Neural cell (in vitro differentiated cells): Measurements from ENCODE around the gene SLC24A3. TPM values are rescaled to one million over a fixed set of nuclear protein-coding genes. Genes with fewer than 3 reads are reported as not detected.

Experiments
- H2AFZ ChIP-seq: fragments of 200-600, 300-800 bp; sonication (generic), shearing (Covaris generic); 2 replicates; pipeline ENCODE4 v1.6.0; 2014; ENCODE audit warnings: low read depth, mild to moderate bottlenecking, antibody characterized with exemption, low read length, moderate library complexity
- H3F3A ChIP-seq: fragments of 200-600 bp; shearing (Covaris generic); 2 replicates; pipeline ENCODE4 v1.6.1; 2016; ENCODE audit warnings: mild to moderate bottlenecking, moderate library complexity, mixed read lengths, antibody characterized with exemption, low read length; ENCODE audit not compliant: insufficient read depth, poor library complexity, severe bottlenecking
- H3K27ac ChIP-seq: fragments of 200-600, 300-800 bp; sonication (generic), shearing (Covaris generic); 2 replicates; pipeline ENCODE4 v1.5.1; 2014; ENCODE audit warnings: mild to moderate bottlenecking, low read length, moderate library complexity
- H3K27me3 ChIP-seq: fragments of 300-800, 200-600 bp; sonication (generic), shearing (Covaris generic); 2 replicates; pipeline ENCODE4 v1.6.0; 2014; ENCODE audit warnings: mild to moderate bottlenecking, low read depth, low read length, moderate library complexity; ENCODE audit not compliant: insufficient read depth
- H3K36me3 ChIP-seq: fragments of 300-800, 200-600 bp; sonication (generic), shearing (Covaris generic); 2 replicates; pipeline ENCODE4 v1.5.1; 2014; ENCODE audit warnings: mild to moderate bottlenecking, antibody characterized with exemption, low read length, moderate library complexity; ENCODE audit not compliant: insufficient read depth
- H3K4me2 ChIP-seq: fragments of 300-800, 200-600 bp; sonication (generic), shearing (Covaris generic); 2 replicates; pipeline ENCODE4 v1.6.0; 2014; ENCODE audit warnings: mild to moderate bottlenecking, low read length
- H3K4me3 ChIP-seq: fragments of 300-800, 200-600 bp; sonication (generic), shearing (Covaris generic); 2 replicates; pipeline ENCODE4 v1.5.1; 2014; ENCODE audit warnings: mild to moderate bottlenecking, low read length, moderate library complexity
- H3K79me2 ChIP-seq: fragments of 200-600 bp; shearing (Covaris generic); replicated peaks from 2 replicates; pipeline ENCODE4 v1.6.0; 2014; ENCODE audit warnings: mild to moderate bottlenecking, low read length, moderate library complexity; ENCODE audit not compliant: insufficient read depth
- H3K9ac ChIP-seq: fragments of 300-800, 200-600 bp; sonication (generic), shearing (Covaris generic); 2 replicates; pipeline ENCODE4 v1.6.1; 2016; ENCODE audit warnings: mild to moderate bottlenecking, low read length, mixed read lengths
- H3K9me2 ChIP-seq: fragments of 200-600 bp; shearing (Covaris generic); 2 replicates; pipeline ENCODE4 v1.6.1; 2016; ENCODE audit warnings: mild to moderate bottlenecking, low read length, mixed read lengths; ENCODE audit not compliant: insufficient read depth
- H3K9me3 ChIP-seq: fragments of 200-600, 300-800 bp; sonication (generic), shearing (Covaris generic); 2 replicates; pipeline ENCODE4 v1.6.1; 2016; ENCODE audit warnings: mild to moderate bottlenecking, mixed run types, low read length, moderate library complexity, mixed read lengths
- H4K20me1 ChIP-seq: fragments of 200-600 bp; shearing (Covaris generic); 2 replicates; pipeline ENCODE4 v1.6.1; 2016; ENCODE audit warnings: mild to moderate bottlenecking, mixed run types; ENCODE audit not compliant: insufficient read depth
- CTCF ChIP-seq: fragments of 450-650 bp; IDR thresholded peaks from 2 replicates; pipeline ENCODE4 v1.5.1; 2014; ENCODE audit warnings: antibody characterized with exemption, mild to moderate bottlenecking, moderate library complexity; ENCODE audit not compliant: poor library complexity, severe bottlenecking
- EP300 ChIP-seq: fragments of 450-650 bp; conservative IDR thresholded peaks from 2 replicates; pipeline ENCODE4 v1.6.1; 2014; ENCODE audit warnings: antibody characterized with exemption, mild to moderate bottlenecking, moderate library complexity; ENCODE audit not compliant: poor library complexity, severe bottlenecking
- EZH2 ChIP-seq: fragments of 200-600, 300-800 bp; shearing (Covaris generic), sonication (generic); IDR thresholded peaks from 2 replicates; pipeline ENCODE4 v1.6.1; 2014; ENCODE audit warnings: antibody characterized with exemption, low read length, borderline replicate concordance, mild to moderate bottlenecking; ENCODE audit not compliant: insufficient read depth, poor library complexity, severe bottlenecking
- MXI1 ChIP-seq: fragments of 450-650 bp; conservative IDR thresholded peaks from 2 replicates; pipeline ENCODE4 v1.6.1; 2014; ENCODE audit warnings: antibody characterized with exemption, mild to moderate bottlenecking; ENCODE audit not compliant: poor library complexity, severe bottlenecking
- POLR2AphosphoS5 ChIP-seq: IDR thresholded peaks from 2 replicates; pipeline ENCODE4 v1.6.1; 2012
- RAD21 ChIP-seq: fragments of 450-650 bp; conservative IDR thresholded peaks from 2 replicates; pipeline ENCODE4 v1.6.1; 2014; ENCODE audit warnings: antibody characterized with exemption, mild to moderate bottlenecking, moderate library complexity
- SMC3 ChIP-seq: fragments of 450-650 bp; conservative IDR thresholded peaks from 2 replicates; pipeline ENCODE4 v1.6.1; 2014; ENCODE audit warnings: antibody characterized with exemption, mild to moderate bottlenecking, moderate library complexity; ENCODE audit not compliant: poor library complexity
- TAF1 ChIP-seq: IDR thresholded peaks from 2 replicates; pipeline ENCODE4 v1.6.1; 2012; ENCODE audit warnings: low read depth
- polyA plus RNA-seq: library from polyadenylated mRNA; depleted of rRNA; stranded (reverse); fragments of >200 nt; gene quantifications from 2 replicates; pipeline ENCODE4 v1.2.3, GENCODE V29; 2014
- TF ChIP-seq, protein P1 (sequence below): IDR thresholded peaks from 2 replicates; pipeline ENCODE4 v1.6.1; 2012; ENCODE audit warnings: borderline replicate concordance

SLC24A3 gene
- polyA plus RNA-seq, 1 donor from 2014 or later = 6.5 TPM

DNA sequence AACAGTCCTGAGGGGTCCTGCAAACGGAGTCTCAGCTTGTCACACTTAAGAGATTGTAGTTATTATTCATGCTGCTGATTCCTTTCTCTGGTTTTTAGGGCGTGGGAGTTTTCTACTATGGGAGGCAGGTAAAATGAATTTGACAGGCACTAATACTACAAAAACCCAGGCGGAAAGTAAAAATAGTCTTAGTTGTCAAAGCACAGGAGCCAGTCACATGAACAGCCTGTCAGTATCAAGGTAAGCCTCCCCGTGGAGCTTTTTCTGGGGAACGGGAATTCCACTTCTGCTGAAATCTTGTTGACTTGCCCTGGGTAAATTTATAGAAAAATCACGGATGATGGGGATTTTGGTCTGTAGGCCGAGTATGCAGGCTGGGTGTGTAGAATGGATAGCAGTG is 79.8 kb downstream of the SLC24A3 start:
- H3F3A ChIP-seq = no peaks in the 10 kb centered on the region
- no peak overlapping the region for H3K4me3 ChIP-seq
- no peaks in the 10 kb centered on the region for H3K79me2 ChIP-seq
- H3K9ac ChIP-seq = no peak overlapping the region
- H3K27me3 ChIP-seq = no peaks in the 10 kb centered on the region
- TF ChIP-seq EZH2 (no peak), SMC3 (no peak), CTCF (no peak), RAD21 (no peak), MXI1 (no peak), POLR2AphosphoS5 (no peak)
- no peak overlapping the region for H2AFZ ChIP-seq
- no peak overlapping the region for H3K27ac ChIP-seq
- H3K4me2 ChIP-seq = no peak overlapping the region
- H3K9me2 ChIP-seq = no peaks in the 10 kb centered on the region
- H3K9me3 ChIP-seq = no peaks in the 10 kb centered on the region
- H3K36me3 ChIP-seq = no peaks in the 10 kb centered on the region
- H4K20me1 ChIP-seq = no peaks in the 10 kb centered on the region

- no peak overlapping the region for H3K9ac ChIP-seq
- no peaks in the 10 kb centered on the region for H3K36me3 ChIP-seq
- H3K79me2 ChIP-seq = no peaks in the 10 kb centered on the region
- no peaks in the 10 kb centered on the region for H3K9me3 ChIP-seq
- no peaks in the 10 kb centered on the region for H3K27me3 ChIP-seq
- no peaks in the 10 kb centered on the region for H4K20me1 ChIP-seq
- H3K27ac ChIP-seq = no peak overlapping the region
- TF ChIP-seq, protein P1, sequence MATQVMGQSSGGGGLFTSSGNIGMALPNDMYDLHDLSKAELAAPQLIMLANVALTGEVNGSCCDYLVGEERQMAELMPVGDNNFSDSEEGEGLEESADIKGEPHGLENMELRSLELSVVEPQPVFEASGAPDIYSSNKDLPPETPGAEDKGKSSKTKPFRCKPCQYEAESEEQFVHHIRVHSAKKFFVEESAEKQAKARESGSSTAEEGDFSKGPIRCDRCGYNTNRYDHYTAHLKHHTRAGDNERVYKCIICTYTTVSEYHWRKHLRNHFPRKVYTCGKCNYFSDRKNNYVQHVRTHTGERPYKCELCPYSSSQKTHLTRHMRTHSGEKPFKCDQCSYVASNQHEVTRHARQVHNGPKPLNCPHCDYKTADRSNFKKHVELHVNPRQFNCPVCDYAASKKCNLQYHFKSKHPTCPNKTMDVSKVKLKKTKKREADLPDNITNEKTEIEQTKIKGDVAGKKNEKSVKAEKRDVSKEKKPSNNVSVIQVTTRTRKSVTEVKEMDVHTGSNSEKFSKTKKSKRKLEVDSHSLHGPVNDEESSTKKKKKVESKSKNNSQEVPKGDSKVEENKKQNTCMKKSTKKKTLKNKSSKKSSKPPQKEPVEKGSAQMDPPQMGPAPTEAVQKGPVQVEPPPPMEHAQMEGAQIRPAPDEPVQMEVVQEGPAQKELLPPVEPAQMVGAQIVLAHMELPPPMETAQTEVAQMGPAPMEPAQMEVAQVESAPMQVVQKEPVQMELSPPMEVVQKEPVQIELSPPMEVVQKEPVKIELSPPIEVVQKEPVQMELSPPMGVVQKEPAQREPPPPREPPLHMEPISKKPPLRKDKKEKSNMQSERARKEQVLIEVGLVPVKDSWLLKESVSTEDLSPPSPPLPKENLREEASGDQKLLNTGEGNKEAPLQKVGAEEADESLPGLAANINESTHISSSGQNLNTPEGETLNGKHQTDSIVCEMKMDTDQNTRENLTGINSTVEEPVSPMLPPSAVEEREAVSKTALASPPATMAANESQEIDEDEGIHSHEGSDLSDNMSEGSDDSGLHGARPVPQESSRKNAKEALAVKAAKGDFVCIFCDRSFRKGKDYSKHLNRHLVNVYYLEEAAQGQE = no peak
- TF ChIP-seq TAF1 (no peak), MXI1 (no peak), POLR2AphosphoS5 (no peak), SMC3 (no peak), EZH2 (no peak), RAD21 (no peak), EP300 (no peak), CTCF (no peak)
- H3K9me2 ChIP-seq = no peaks in the 10 kb centered on the region
- H3K4me2 ChIP-seq = no peak overlapping the region
- no peaks in the 10 kb centered on the region for H3F3A ChIP-seq
- no peak overlapping the region for H3K4me3 ChIP-seq
- H2AFZ ChIP-seq = no peak overlapping the region
Observed at GRCh38 chr20:19295076-19295475, 82.6 kb downstream of the SLC24A3 start.
